GM23338 (cell line): ENCODE data around the gene DCAF8L1. TPM values are rescaled to one million over a fixed set of nuclear protein-coding genes. Genes with fewer than 3 reads are reported as not detected.

Source experiments
- ATAC-seq: fragments of 200-7000 bp; cut with Tn5 transposase; 3 replicates; pipeline ENCODE4 v1.9.1; 2020
- DNase-seq: peaks from one replicate; pipeline ENCODE4 v3.0.0-alpha.2; 2015; ENCODE audit warnings: low spot score
- H2AFZ ChIP-seq: fragments of 200-600 bp; sonication (generic); 2 replicates; pipeline ENCODE4 v1.8.0; 2016; ENCODE audit warnings: antibody characterized with exemption, mild to moderate bottlenecking, moderate library complexity
- H3F3A ChIP-seq: fragments of 200-600 bp; sonication (generic); replicated peaks from 2 replicates; pipeline ENCODE4 v1.8.0; 2017; ENCODE audit warnings: antibody characterized with exemption, mixed run types, low read depth
- H3K27ac ChIP-seq: fragments of 200-600 bp; sonication (generic); 2 replicates; pipeline ENCODE4 v1.6.1; 2016; ENCODE audit warnings: low read depth
- H3K27me3 ChIP-seq: fragments of 200-600 bp; sonication (generic); 2 replicates; pipeline ENCODE4 v1.8.0; 2016; ENCODE audit warnings: mild to moderate bottlenecking, mixed run types, moderate library complexity; ENCODE audit not compliant: insufficient read depth
- H3K36me3 ChIP-seq: fragments of 200-600 bp; sonication (generic); 2 replicates; pipeline ENCODE4 v1.8.0; 2016; ENCODE audit warnings: mild to moderate bottlenecking; ENCODE audit not compliant: insufficient read depth
- H3K4me1 ChIP-seq: fragments of 200-600 bp; sonication (generic); 2 replicates; pipeline ENCODE4 v1.8.0; 2016; ENCODE audit warnings: mild to moderate bottlenecking, moderate library complexity; ENCODE audit not compliant: insufficient read depth
- H3K4me2 ChIP-seq: fragments of 200-600 bp; sonication (generic); 2 replicates; pipeline ENCODE4 v1.7.1; 2017; ENCODE audit warnings: mixed run types
- H3K4me3 ChIP-seq: fragments of 200-600 bp; sonication (generic); 2 replicates; pipeline ENCODE4 v1.6.1; 2016; ENCODE audit warnings: mixed run types
- H3K79me2 ChIP-seq: fragments of 200-600 bp; sonication (generic); replicated peaks from 2 replicates; pipeline ENCODE4 v1.8.0; 2017; ENCODE audit warnings: mild to moderate bottlenecking; ENCODE audit not compliant: insufficient read depth
- H3K9me2 ChIP-seq: fragments of 200-600 bp; sonication (generic); 2 replicates; pipeline ENCODE4 v1.8.0; 2017; ENCODE audit not compliant: insufficient read depth
- H4K20me1 ChIP-seq: fragments of 200-600 bp; sonication (generic); replicated peaks from 2 replicates; pipeline ENCODE4 v1.8.0; 2017; ENCODE audit warnings: mild to moderate bottlenecking; ENCODE audit not compliant: insufficient read depth
- H3K27ac Mint-ChIP-seq: 2 replicates; pipeline ENCODE4 v1.8.0; 2020; ENCODE audit warnings: inconsistent platforms, mild to moderate bottlenecking, moderate library complexity, mixed read lengths
- H3K27me3 Mint-ChIP-seq: 3 replicates; pipeline ENCODE4 v1.8.0; 2022; ENCODE audit warnings: low read depth, mild to moderate bottlenecking, moderate library complexity, mixed read lengths, inconsistent platforms; ENCODE audit not compliant: insufficient read depth, poor library complexity
- H3K36me3 Mint-ChIP-seq: 3 replicates; pipeline ENCODE4 v1.8.0; 2021; ENCODE audit warnings: low read depth, mild to moderate bottlenecking, inconsistent platforms, moderate library complexity, mixed read lengths
- H3K4me1 Mint-ChIP-seq: 3 replicates; pipeline ENCODE4 v1.8.0; 2020; ENCODE audit warnings: mild to moderate bottlenecking, inconsistent platforms, mixed read lengths
- H3K4me3 Mint-ChIP-seq: 3 replicates; pipeline ENCODE4 v1.8.0; 2021; ENCODE audit warnings: moderate library complexity, mild to moderate bottlenecking, inconsistent platforms, mixed read lengths
- H3K9me3 Mint-ChIP-seq: 3 replicates; pipeline ENCODE4 v1.8.0; 2020; ENCODE audit warnings: moderate library complexity, mild to moderate bottlenecking, inconsistent platforms, mixed read lengths
- CREB1 ChIP-seq: fragments of 250-450 bp; sonication (Bioruptor Pico); IDR thresholded peaks from 2 replicates; pipeline ENCODE4 v1.5.0; 2020; ENCODE audit warnings: low read depth, mild to moderate bottlenecking, moderate library complexity
- EZH2 ChIP-seq: fragments of 200-600 bp; sonication (generic); IDR thresholded peaks from one replicate; pipeline ENCODE4 v1.8.0; 2017; ENCODE audit warnings: antibody characterized with exemption, mild to moderate bottlenecking, low read depth; ENCODE audit not compliant: unreplicated experiment
- EZH2phosphoT487 ChIP-seq: fragments of 200-600 bp; sonication (generic); IDR thresholded peaks from one replicate; pipeline ENCODE4 v1.8.1; 2018; ENCODE audit warnings: antibody characterized with exemption; ENCODE audit not compliant: unreplicated experiment
- JUNB ChIP-seq: IDR thresholded peaks from one replicate; pipeline ENCODE4 v1.6.1; 2016; ENCODE audit warnings: antibody characterized with exemption; ENCODE audit not compliant: unreplicated experiment
- NANOG ChIP-seq: IDR thresholded peaks from 2 replicates; pipeline ENCODE4 v1.6.1; 2016; ENCODE audit warnings: antibody characterized with exemption, borderline replicate concordance
- POLR2AphosphoS5 ChIP-seq: IDR thresholded peaks from 2 replicates; pipeline ENCODE4 v1.6.1; 2016; ENCODE audit warnings: antibody characterized with exemption, low read depth
- STAT1 ChIP-seq: IDR thresholded peaks from one replicate; pipeline ENCODE4 v1.6.1; 2016; ENCODE audit warnings: antibody characterized with exemption; ENCODE audit not compliant: unreplicated experiment
- ZNF114 ChIP-seq: fragments of 250-450 bp; sonication (Bioruptor Pico); IDR thresholded peaks from 2 replicates; pipeline ENCODE4 v1.5.0; 2020; ENCODE audit warnings: mild to moderate bottlenecking, moderate library complexity
- ZNF331 ChIP-seq: fragments of 250-450 bp; sonication (Bioruptor Pico); IDR thresholded peaks from 2 replicates; pipeline ENCODE4 v1.5.0; 2020; ENCODE audit warnings: low read depth, mild to moderate bottlenecking, moderate library complexity
- polyA plus RNA-seq: library from polyadenylated mRNA; unstranded; fragments of >200 nt; fragmentation: Nextera tagmentation; extraction: Ambion mirVana; gene quantifications from 2 replicates; pipeline ENCODE4 v1.2.1, GENCODE V29; 2016
- total RNA-seq: library from RNA; depleted of rRNA; stranded (reverse); fragments of >200 nt; shearing (Covaris generic); gene quantifications from 2 replicates; pipeline ENCODE4 v1.2.3, GENCODE V29; 2014
- TF ChIP-seq, protein P1 (sequence below): IDR thresholded peaks from one replicate; pipeline ENCODE4 v1.6.1; 2018; ENCODE audit warnings: antibody characterized with exemption; ENCODE audit not compliant: unreplicated experiment
- TF ChIP-seq, protein P2 (sequence below): fragments of 250-450 bp; sonication (Bioruptor Pico); IDR thresholded peaks from 2 replicates; pipeline ENCODE4 v1.5.0; 2020; ENCODE audit warnings: mild to moderate bottlenecking, moderate library complexity
- TF ChIP-seq, protein P3 (sequence below), 2 experiments: fragments of 200-600 bp in 1 of 2; sonication (generic) in 1 of 2; conservative IDR thresholded peaks; 2 replicates each; pipeline versions ENCODE4 v1.5.1 to v1.6.1; 2016 to 2017; ENCODE audit warnings: antibody characterized with exemption in 2 of 2, low read depth in 2 of 2, mild to moderate bottlenecking in 2 of 2, moderate library complexity in 1 of 2
- TF ChIP-seq, protein P4 (sequence below): IDR thresholded peaks from 2 replicates; pipeline ENCODE4 v1.6.1; 2016; ENCODE audit warnings: antibody characterized with exemption

DCAF8L1 gene
- total and polyA plus RNA-seq, 2 experiments from 2014 or later = not detected

DNA sequence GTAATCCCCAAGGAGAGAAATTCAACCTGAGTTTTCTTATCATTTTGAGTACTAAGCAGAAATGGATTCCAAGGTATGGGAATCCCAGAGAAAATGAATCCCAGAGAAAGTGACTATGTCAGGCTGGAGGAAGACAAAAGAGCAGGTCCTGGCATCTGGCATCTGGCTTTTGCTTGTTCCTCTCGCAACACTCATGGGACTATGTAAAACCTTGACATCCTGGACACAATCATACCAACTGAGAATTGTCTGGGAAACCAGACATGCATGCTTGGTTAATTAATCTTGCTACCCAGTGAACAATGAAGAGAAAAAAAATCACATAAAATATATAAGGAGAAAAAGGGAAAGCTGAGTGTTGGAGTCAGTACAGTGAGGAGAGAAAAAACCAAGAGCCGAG, 12.9 kb downstream of the DCAF8L1 start:
- no peak overlapping the region for H3K4me3 ChIP-seq
- no peaks in the 10 kb centered on the region for H3K27me3 Mint-ChIP-seq
- H3K9me2 ChIP-seq = no peaks in the 10 kb centered on the region
- H3K79me2 ChIP-seq = no peaks in the 10 kb centered on the region
- TF ChIP-seq EZH2phosphoT487 = no peak
- TF ChIP-seq, protein P1, sequence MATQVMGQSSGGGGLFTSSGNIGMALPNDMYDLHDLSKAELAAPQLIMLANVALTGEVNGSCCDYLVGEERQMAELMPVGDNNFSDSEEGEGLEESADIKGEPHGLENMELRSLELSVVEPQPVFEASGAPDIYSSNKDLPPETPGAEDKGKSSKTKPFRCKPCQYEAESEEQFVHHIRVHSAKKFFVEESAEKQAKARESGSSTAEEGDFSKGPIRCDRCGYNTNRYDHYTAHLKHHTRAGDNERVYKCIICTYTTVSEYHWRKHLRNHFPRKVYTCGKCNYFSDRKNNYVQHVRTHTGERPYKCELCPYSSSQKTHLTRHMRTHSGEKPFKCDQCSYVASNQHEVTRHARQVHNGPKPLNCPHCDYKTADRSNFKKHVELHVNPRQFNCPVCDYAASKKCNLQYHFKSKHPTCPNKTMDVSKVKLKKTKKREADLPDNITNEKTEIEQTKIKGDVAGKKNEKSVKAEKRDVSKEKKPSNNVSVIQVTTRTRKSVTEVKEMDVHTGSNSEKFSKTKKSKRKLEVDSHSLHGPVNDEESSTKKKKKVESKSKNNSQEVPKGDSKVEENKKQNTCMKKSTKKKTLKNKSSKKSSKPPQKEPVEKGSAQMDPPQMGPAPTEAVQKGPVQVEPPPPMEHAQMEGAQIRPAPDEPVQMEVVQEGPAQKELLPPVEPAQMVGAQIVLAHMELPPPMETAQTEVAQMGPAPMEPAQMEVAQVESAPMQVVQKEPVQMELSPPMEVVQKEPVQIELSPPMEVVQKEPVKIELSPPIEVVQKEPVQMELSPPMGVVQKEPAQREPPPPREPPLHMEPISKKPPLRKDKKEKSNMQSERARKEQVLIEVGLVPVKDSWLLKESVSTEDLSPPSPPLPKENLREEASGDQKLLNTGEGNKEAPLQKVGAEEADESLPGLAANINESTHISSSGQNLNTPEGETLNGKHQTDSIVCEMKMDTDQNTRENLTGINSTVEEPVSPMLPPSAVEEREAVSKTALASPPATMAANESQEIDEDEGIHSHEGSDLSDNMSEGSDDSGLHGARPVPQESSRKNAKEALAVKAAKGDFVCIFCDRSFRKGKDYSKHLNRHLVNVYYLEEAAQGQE = no peak
- no peak for TF ChIP-seq ZNF331
- no peak for TF ChIP-seq NANOG
- TF ChIP-seq JUNB = no peak
- no peak for TF ChIP-seq ZNF114
- TF ChIP-seq, protein P2, sequence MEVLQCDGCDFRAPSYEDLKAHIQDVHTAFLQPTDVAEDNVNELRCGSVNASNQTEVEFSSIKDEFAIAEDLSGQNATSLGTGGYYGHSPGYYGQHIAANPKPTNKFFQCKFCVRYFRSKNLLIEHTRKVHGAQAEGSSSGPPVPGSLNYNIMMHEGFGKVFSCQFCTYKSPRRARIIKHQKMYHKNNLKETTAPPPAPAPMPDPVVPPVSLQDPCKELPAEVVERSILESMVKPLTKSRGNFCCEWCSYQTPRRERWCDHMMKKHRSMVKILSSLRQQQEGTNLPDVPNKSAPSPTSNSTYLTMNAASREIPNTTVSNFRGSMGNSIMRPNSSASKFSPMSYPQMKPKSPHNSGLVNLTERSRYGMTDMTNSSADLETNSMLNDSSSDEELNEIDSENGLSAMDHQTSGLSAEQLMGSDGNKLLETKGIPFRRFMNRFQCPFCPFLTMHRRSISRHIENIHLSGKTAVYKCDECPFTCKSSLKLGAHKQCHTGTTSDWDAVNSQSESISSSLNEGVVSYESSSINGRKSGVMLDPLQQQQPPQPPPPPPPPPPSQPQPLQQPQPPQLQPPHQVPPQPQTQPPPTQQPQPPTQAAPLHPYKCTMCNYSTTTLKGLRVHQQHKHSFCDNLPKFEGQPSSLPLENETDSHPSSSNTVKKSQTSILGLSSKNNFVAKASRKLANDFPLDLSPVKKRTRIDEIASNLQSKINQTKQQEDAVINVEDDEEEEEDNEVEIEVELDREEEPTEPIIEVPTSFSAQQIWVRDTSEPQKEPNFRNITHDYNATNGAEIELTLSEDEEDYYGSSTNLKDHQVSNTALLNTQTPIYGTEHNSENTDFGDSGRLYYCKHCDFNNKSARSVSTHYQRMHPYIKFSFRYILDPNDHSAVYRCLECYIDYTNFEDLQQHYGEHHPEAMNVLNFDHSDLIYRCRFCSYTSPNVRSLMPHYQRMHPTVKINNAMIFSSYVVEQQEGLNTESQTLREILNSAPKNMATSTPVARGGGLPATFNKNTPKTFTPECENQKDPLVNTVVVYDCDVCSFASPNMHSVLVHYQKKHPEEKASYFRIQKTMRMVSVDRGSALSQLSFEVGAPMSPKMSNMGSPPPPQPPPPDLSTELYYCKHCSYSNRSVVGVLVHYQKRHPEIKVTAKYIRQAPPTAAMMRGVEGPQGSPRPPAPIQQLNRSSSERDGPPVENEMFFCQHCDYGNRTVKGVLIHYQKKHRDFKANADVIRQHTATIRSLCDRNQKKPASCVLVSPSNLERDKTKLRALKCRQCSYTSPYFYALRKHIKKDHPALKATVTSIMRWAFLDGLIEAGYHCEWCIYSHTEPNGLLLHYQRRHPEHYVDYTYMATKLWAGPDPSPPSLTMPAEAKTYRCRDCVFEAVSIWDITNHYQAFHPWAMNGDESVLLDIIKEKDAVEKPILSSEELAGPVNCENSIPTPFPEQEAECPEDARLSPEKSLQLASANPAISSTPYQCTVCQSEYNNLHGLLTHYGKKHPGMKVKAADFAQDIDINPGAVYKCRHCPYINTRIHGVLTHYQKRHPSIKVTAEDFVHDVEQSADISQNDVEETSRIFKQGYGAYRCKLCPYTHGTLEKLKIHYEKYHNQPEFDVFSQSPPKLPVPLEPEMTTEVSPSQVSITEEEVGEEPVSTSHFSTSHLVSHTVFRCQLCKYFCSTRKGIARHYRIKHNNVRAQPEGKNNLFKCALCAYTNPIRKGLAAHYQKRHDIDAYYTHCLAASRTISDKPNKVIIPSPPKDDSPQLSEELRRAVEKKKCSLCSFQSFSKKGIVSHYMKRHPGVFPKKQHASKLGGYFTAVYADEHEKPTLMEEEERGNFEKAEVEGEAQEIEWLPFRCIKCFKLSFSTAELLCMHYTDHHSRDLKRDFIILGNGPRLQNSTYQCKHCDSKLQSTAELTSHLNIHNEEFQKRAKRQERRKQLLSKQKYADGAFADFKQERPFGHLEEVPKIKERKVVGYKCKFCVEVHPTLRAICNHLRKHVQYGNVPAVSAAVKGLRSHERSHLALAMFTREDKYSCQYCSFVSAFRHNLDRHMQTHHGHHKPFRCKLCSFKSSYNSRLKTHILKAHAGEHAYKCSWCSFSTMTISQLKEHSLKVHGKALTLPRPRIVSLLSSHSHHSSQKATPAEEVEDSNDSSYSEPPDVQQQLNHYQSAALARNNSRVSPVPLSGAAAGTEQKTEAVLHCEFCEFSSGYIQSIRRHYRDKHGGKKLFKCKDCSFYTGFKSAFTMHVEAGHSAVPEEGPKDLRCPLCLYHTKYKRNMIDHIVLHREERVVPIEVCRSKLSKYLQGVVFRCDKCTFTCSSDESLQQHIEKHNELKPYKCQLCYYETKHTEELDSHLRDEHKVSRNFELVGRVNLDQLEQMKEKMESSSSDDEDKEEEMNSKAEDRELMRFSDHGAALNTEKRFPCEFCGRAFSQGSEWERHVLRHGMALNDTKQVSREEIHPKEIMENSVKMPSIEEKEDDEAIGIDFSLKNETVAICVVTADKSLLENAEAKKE (CRISPR knock-in tag) = no peak
- no peak for TF ChIP-seq POLR2AphosphoS5
- TF ChIP-seq, protein P3, sequence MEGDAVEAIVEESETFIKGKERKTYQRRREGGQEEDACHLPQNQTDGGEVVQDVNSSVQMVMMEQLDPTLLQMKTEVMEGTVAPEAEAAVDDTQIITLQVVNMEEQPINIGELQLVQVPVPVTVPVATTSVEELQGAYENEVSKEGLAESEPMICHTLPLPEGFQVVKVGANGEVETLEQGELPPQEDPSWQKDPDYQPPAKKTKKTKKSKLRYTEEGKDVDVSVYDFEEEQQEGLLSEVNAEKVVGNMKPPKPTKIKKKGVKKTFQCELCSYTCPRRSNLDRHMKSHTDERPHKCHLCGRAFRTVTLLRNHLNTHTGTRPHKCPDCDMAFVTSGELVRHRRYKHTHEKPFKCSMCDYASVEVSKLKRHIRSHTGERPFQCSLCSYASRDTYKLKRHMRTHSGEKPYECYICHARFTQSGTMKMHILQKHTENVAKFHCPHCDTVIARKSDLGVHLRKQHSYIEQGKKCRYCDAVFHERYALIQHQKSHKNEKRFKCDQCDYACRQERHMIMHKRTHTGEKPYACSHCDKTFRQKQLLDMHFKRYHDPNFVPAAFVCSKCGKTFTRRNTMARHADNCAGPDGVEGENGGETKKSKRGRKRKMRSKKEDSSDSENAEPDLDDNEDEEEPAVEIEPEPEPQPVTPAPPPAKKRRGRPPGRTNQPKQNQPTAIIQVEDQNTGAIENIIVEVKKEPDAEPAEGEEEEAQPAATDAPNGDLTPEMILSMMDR (conservative IDR thresholded peaks at IDR 0.05; ENCODE audit: low read depth in 2 of 2) = no peak
- TF ChIP-seq CREB1 (CRISPR knock-in tag) = no peak
- no peak for TF ChIP-seq EZH2
- TF ChIP-seq, protein P4, sequence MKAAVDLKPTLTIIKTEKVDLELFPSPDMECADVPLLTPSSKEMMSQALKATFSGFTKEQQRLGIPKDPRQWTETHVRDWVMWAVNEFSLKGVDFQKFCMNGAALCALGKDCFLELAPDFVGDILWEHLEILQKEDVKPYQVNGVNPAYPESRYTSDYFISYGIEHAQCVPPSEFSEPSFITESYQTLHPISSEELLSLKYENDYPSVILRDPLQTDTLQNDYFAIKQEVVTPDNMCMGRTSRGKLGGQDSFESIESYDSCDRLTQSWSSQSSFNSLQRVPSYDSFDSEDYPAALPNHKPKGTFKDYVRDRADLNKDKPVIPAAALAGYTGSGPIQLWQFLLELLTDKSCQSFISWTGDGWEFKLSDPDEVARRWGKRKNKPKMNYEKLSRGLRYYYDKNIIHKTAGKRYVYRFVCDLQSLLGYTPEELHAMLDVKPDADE = no peak
- no peak for TF ChIP-seq STAT1
- H3K36me3 Mint-ChIP-seq = peaks cover 8% of the 10 kb centered on the region; the same call in 2 of the 3 replicates
- H3K36me3 ChIP-seq = no peaks in the 10 kb centered on the region
- H3K9me3 Mint-ChIP-seq = peaks cover 21% of the 10 kb centered on the region; the same call in 2 of the 3 replicates
- H3K27me3 ChIP-seq = no peaks in the 10 kb centered on the region
- no peak overlapping the region for H3K4me3 Mint-ChIP-seq
- H3K4me1 ChIP-seq = no peaks in the 10 kb centered on the region
- no peak overlapping the region for H3K27ac Mint-ChIP-seq
- H2AFZ ChIP-seq = no peak overlapping the region
- no peaks in the 10 kb centered on the region for H3F3A ChIP-seq
- DNase-seq (no peak), ATAC-seq (no peak)
- no peak overlapping the region for H3K4me2 ChIP-seq
- H3K4me1 Mint-ChIP-seq = no peaks in the 10 kb centered on the region
- no peak overlapping the region for H3K27ac ChIP-seq
- no peaks in the 10 kb centered on the region for H4K20me1 ChIP-seq
